ENCODE measurements around the gene CCDC7. TPM values are rescaled to one million over a fixed set of nuclear protein-coding genes. Genes with fewer than 3 reads are reported as not detected.

The CCDC7 gene
- total and polyA plus RNA-seq, 8 donors = 1.0 to 27.2 (median 5.3) TPM

DNA sequence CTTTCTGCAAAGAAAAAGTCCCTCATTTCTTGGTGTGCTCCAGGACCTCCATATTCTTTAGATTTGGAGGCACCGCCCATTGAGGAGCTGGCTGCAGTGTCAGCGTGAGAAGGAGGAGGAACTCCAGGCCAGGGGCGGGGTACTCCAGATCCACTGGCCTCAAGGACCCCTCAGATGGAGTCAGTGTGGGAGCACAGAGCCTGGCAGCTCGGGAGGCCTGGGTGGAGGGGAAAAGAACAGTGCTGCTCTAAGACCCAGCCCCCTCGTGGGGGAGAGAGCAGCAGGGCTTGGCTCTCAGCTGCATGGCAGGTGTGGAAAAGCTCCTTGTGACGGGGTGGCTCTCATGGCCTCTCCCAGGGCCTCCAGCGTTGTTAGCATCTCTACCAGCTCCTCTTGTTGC, 441.5 kb downstream of the CCDC7 start:
- Histone ChIP-seq H3K27ac (no peak overlapping the region), H3K4me1 (no peaks in the 10 kb centered on the region), H3K27me3 (no peaks in the 10 kb centered on the region), H3K4me3 (no peak overlapping the region), H3K36me3 (no peaks in the 10 kb centered on the region), H3K9me3 (no peaks in the 10 kb centered on the region)
- no peak for DNase-seq
- WGBS, 5 donors = 80 to 89% (median 85%) methylated on average over 7 of the region's 7 CpGs
- TF ChIP-seq CTCF (IDR thresholded peaks at IDR 0.05) = no peak
- TF ChIP-seq POLR2A (IDR thresholded peaks at IDR 0.05) = no peak
- TF ChIP-seq POLR2AphosphoS5 (IDR thresholded peaks at IDR 0.05) = no peak
- TF ChIP-seq EP300 (IDR thresholded peaks at IDR 0.05) = no peak
- intact Hi-C loops (cut with DNase I; ENCODE audit: low total_unique reads) = no loop called here

DNA sequence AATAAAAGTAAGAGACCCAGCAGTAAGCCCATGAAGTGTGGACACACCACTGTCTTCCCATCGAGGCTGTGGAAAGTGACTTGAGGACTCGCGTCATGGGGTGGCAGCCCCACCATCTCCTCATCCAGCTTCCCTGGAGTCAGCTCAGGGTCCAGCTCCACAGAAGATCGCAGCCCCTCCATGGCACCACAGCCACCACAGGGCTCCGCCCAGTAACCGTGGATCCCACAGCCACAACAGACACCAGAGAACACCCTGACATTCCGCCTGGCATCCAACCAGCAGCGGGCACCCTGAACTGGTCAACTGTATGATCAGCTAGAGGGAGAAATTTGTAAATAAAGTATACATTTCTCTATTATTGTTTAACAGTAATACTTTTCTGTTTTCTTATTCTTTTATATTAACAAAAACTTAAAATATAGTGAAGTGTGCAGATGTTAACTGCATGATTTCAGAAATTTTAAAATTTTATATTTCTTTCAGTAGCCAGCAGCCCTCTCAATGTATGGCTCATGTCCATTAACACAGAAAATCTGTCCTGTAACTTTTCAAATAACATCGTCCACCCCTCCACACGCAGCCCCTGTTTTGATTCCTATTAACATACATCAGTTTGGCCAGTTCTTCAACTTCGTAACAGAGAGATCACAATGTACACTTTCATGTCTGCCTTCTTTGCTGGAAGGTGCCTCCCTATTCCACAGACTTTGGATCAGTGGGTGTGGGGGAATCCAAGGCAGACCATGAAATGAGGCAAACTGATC, 442.4 kb downstream of the CCDC7 start:
- no peak overlapping the region for H3K27ac ChIP-seq
- H3K4me3 ChIP-seq = no peak overlapping the region
- intact Hi-C loops (cut with DNase I; ENCODE audit: low total_unique reads) = no loop called here
- no peak for TF ChIP-seq POLR2AphosphoS5 (IDR thresholded peaks at IDR 0.05)
- TF ChIP-seq EP300 (IDR thresholded peaks at IDR 0.05) = no peak
- no peak for TF ChIP-seq POLR2A (IDR thresholded peaks at IDR 0.05)
- no peak for TF ChIP-seq CTCF (IDR thresholded peaks at IDR 0.05)
- WGBS, 5 donors = 91 to 96% (median 93%) methylated on average over 11 of the region's 11 CpGs
- H3K4me1 ChIP-seq = no peaks in the 10 kb centered on the region
- no peaks in the 10 kb centered on the region for H3K9me3 ChIP-seq
- no peaks in the 10 kb centered on the region for H3K36me3 ChIP-seq
- DNase-seq = no peak
- H3K27me3 ChIP-seq = no peaks in the 10 kb centered on the region

DNA sequence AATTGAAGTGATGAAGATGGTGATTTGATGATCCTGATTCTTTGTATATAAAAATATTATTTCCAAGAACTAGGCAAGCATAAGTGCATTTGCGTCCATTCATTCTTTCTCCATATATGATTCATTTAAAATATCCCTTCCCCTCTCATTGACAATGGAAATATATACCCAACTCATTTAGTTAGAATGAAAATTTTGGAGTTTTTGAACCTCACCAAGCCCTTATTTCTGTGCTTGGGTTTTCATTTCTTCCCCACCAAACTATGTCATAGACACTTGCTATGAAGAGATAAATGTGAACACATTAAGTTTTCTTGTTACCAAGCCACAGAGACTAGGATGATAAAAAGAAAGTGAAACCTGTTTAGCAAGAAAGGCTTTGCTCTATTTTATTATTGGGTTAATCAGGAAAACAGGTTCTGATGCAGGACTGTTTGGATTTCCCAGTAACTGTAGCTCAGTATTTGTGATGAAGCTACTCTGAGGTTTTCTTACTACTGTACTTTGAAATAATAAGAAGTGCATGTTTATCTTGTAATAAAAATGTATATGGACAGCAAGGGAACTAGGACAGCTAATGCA, 443.8 kb downstream of the CCDC7 start:
- intact Hi-C loops (cut with DNase I; ENCODE audit: low total_unique reads) = no loop called here
- WGBS, 5 donors = 91 to 100% (median 98%) methylated on average over 1 of the region's 1 CpG

GRCh38 chr10:32890444-32890843, 444.5 kb downstream of the CCDC7 start:
- no peak for TF ChIP-seq CTCF (IDR thresholded peaks at IDR 0.05)
- TF ChIP-seq POLR2AphosphoS5 (IDR thresholded peaks at IDR 0.05) = no peak
- TF ChIP-seq EP300 (IDR thresholded peaks at IDR 0.05) = no peak
- no peak for TF ChIP-seq POLR2A (IDR thresholded peaks at IDR 0.05)
- Histone ChIP-seq H3K27me3 (no peaks in the 10 kb centered on the region), H3K27ac (no peak overlapping the region), H3K4me1 (no peaks in the 10 kb centered on the region), H3K36me3 (peaks cover 0 to 5% (median 4%) of the 10 kb centered on the region in 4 donors), H3K9me3 (no peaks in the 10 kb centered on the region), H3K4me3 (no peak overlapping the region)
- intact Hi-C loops (cut with DNase I; ENCODE audit: low total_unique reads) = no loop called here
- 64 to 96% (median 76%) methylated on average over 3 of the region's 3 CpGs for WGBS, 5 donors
- DNase-seq = no peak

More for the DNA sequence above, 443.8 kb downstream of the CCDC7 start:
- Histone ChIP-seq H3K4me3 (no peak overlapping the region), H3K27ac (no peak overlapping the region), H3K36me3 (no peaks in the 10 kb centered on the region), H3K27me3 (no peaks in the 10 kb centered on the region), H3K4me1 (no peaks in the 10 kb centered on the region), H3K9me3 (no peaks in the 10 kb centered on the region)
- TF ChIP-seq CTCF (IDR thresholded peaks at IDR 0.05) (no peak), EP300 (IDR thresholded peaks at IDR 0.05) (no peak), POLR2A (IDR thresholded peaks at IDR 0.05) (no peak)
- DNase-seq = no peak
